HG03460 (cell line): Measurements from ENCODE around the gene CDH23.

Experiments used
- ATAC-seq: cut with Tn5 transposase; IDR thresholded peaks from one replicate; pipeline ENCODE4 v1.9.1; 2021; ENCODE audit not compliant: unreplicated experiment

The CDH23 gene

DNA sequence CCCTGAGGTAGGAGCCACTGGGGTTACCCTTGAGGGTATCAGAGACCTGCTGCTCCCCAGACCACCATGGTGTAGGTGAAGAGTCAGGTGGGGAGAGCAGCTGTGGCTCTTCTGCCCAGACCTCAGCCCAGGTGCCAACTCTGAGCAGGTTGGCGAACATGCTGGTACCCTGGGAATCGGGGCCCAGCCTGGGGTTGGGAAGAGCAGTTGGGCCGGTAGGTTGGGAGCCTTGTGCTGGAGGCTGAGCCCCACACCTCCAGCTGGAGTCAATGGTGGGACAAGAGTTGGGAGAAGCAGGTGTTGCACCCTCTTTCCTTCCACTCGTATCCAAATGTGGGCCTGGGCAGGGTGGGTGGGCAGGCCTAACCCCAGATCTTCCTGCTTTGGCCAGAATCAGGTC, 114.5 kb downstream of the CDH23 start:
- ATAC-seq: no peak

DNA sequence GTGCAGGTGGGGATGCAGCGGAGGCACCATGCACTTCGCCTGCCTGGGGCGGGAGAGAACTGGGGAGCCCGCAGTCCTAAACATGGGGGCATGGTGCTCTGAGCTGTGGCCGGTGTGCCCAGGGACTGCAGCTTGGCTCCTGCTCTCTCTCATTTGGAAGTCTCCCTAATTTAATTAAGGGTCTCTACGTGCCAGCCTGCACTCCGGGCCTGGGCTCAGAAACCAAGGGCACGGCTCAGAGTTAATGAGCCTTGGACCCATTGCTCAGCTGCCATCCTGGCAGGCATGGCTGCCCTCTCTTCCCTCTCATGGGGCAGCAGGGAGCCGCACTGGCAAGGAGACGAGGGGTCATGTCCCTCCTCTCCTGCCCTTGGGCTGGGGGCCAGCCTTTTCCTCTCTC, 115.6 kb downstream of the CDH23 start:
- ATAC-seq: no peak

DNA sequence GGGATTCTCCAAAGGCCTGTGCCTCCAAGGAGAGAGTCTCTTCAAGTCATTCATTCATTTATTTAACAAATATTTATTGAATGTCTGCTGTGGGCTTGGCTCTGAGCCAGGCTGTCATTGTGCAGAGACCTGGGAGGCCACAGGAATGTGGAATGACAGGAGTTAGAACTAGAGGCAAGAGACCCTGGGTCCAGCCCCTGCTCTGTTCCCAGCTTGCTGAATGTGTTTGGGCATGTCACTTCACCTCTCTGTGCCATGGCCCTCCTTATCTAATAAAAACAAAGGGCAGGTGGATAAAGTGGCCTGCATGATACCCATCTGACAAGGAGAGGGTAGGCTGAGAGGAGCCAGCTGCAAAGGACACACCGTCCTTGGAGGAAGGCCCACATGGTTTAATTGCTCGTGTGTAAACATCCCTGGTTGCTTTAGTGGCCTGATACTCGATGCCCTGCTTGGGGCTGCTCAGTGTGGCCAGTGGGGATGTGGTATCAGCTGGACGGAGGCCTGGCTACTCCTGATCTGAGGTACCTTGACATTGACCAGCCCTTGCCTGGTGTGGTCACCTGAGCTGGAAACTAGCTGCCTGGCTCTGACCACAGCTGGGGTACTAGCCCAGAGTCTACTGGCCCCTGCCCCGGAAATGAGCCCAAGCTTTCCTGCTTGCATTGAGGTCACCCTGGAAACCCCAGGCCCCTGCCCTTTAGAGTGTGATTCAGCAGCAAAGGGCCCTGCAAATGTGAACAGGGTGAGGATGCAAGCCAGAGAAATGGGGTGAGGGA, 116.2 kb downstream of the CDH23 start:
- no peak for ATAC-seq

DNA sequence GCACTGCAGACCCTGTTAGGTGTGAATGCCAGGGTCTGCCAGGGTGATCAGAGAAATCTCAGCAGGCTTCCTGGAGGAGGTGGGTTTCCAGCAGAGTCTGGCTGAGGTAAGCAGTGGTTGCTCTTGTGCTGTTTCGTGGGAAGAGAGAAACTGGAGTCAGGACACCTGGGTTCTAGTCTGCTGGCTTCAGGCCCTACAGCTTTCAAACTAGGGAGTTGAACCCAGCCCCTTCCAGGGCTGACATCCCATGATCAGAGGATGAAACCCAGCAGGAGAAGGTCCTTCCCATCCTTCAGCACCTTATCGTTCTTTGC, 116.8 kb downstream of the CDH23 start:
- no peak for ATAC-seq

DNA sequence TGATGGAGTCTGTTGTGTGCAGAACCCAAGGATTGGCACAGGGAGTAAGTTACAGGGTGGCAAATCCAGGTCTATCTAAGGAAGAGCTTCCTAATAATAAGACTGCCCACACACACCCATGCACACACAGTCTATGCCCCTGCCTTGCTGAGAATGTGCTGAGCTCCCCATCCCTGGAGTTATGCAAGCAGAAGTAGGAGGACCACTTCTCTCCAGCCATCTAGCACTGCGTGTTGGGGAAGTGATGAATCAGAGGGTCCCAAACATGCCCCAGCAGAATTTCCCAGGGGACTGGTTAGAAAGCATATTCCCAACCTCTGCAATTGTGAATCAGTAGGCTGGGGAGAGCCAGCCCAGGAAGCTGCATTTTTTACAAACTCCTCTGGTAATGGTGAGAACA, 117.2 kb downstream of the CDH23 start:
- no peak for ATAC-seq

DNA sequence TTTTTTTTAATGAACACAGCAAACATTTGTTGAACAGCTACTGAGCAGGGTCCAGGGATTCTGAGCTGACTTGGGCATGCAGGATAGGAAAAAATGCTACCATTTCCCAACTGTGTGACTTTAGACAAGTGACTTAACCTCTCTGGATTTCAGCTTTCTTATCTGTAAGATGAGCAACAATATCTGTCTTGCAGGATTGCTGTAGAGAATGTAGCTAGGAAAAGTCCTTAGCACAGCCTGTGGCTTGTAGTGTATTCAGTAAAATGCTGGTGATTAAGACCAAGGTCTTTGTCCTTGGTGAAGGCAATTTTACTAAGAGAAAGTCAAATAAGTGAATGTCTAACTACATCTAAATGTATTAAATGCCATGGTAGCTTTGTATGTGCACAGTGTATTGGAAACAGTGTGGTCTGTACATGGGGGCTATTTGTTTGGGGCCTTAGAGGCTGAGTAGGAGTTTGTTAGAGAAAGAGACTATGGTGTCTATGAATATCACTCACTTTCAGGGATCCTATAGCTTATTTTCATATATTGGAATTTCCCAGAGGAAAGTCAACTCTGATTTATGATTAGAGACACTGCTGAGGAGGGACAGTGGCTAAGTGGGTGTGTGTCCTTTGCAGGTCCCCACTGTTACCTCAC, 118.9 kb downstream of the CDH23 start:
- ATAC-seq: no peak

DNA sequence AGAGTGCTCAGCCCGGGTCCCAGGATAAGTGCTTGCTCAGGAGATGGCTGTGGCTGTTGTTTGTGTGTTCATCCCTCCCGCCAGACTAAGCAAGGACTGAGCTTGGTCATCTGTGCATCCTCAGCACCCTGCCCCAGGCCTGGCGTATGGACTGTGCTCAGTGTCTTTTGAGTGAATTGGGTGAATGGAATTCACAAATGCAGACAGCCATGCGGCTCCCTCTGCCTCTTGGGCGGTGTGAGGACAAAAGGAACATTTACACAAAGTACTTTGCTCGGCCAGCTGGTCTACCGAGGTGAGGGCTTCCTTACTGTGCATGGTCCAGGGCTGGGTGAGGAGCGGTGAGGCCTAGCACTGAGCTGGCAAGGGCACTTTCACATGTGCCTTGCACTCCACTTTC, 120.2 kb downstream of the CDH23 start:
- ATAC-seq: no peak

DNA sequence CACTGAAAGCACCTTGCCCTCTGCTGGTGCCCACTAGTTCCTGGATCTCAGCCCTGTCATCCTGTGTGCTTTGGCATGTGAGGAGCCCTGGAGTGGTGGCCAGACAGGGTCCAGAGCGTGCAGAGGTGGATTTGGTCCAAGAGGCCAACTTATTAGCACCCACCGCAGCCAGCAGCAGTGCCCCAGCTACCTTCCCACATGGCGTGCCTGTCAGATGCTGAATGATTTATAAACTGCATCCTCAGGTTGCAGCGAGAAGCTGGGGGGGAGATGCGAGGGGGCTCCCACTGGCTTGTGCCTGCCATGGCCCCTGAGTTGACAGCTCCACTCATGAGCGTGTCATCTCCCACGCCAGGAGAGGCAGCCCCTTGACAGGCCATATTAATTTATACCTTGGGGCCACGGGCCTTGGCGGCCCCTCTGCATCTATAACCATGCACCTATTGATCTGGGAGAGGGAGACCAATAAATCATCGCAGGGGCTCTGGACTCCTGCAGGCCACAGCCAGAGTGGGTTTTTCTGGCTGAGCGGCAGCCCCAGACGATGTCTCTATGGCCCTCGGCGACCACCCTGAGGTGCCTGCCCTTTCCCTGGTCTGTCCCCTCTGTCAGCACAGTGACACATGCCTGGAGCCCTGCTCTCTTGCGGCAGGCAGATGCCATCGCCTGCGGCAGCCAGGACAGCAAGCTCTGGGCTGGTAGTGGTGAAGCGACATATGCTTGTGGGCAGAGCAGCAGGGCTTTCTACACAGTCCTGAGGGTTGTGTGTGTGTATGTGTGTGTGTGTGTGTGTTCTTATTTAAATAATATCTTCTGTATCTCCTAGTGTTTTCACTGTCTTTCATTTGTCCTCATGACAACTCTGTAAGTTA, 120.8 kb downstream of the CDH23 start:
- ATAC-seq: no peak

DNA sequence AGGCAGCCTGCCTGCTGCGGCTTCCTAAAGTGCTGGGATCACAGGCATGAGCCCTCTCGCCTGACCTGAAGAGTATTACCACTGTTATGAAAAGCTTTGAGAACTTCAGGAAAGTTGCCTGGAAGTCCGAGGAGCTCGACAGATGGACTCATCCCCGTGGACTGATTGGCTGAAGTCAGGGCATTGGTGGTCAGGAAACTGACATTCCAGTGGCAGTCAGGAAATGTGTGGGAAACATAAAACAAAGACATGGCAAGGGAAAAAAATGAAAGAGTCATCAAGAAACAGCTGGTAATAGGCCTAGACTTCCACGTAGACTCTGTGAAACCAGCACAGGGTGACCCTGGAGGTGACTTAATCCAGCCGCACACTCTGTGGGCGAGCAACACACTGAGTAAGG, 123.3 kb downstream of the CDH23 start:
- ATAC-seq: no peak

DNA sequence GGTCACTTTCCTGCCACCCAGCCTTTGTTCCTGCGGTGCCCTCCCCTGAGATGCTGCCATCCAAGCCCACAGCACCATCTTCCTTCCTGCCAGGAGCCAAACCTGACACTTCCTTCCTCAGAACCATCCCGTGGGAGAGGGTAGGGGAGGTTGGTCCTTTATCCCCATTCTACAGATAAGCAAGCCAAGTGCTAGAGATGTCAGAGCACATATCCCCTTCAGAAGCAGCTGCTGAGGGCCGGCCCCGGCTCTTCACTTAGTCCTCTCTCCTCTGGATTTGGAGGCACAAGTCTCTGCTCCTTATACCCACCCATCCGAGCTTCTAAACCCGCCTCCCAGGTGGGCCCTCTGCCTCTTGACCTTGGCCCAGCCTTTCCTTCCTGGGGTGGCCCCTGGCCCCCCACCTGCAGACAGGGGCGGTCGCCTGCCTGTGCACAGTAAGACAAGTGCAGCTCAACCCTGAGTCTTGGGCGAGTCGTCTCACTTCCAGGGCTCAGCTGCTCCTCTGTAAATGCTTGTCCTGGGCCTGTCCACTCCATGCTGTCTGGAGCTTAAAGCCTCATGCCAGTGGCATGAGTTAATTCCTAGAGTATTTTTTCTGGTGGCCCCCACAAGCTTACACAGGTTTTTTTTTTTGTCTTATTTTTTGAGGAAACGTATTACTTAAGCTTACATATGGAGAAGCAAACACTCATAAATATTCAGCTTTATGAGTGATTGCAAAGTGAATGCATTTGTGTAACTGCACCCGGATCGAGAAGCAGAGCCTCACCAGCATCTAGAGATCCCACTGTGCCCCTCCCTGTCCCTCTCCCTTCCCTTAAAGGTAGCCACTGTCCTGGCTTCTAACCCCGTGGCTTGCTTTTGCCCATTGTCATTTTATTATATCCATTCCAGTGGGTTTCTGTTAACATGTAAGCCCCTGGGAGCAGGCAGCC, 125.1 kb downstream of the CDH23 start:
- no peak for ATAC-seq

DNA sequence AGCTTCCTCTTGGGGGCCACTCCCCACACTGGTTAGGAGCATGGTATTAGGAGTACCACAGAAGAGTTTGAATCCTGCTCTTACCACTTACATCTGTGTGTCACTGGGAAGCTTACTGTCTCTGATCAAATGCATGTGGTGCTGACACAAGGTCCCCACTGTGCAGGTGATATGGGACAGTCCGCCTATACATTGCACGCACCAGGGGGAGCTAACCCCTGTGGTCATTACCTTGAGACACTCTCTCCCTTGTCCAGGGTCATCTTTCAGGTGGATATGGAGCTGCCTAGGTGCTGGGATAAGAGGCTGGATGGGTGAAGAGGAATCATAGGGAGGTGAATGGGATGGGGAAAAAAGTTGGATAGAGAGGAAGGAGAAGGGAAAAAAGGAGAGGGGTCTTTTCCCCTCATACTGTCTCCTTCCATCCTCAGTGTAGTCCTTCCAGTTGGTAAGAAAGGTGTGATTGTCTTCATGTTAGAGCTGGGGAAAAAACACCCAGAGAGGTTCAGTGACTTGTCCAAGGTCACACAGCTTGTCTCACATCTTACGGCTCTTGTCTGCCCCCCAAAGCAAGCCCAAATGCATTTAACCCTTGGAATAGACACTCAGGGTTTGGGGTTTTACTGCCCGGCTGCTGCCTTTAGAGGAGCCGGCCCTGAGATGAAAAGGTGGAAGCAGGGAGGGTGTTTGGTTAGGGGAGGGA, 125.9 kb downstream of the CDH23 start:
- ATAC-seq: no peak

DNA sequence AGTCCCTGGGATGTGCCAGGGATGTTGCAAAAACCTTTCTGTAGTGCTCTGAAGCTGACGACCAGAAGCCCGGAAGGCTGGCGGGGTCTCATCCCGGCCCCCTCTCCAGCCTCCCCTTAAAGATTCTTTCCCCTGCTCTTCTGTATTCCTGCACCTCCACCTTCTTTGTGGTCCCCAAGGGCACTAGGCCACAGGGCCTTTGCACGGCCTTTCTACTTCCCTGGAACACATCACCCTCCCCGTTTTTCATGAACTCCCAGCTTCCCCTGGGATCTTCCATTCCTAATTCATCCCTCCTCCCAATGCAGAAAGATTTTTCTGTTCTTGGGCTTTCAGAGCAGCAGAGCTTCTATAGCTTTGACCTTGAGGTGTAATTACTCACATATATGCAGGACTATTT, 127.0 kb downstream of the CDH23 start:
- ATAC-seq: no peak

DNA sequence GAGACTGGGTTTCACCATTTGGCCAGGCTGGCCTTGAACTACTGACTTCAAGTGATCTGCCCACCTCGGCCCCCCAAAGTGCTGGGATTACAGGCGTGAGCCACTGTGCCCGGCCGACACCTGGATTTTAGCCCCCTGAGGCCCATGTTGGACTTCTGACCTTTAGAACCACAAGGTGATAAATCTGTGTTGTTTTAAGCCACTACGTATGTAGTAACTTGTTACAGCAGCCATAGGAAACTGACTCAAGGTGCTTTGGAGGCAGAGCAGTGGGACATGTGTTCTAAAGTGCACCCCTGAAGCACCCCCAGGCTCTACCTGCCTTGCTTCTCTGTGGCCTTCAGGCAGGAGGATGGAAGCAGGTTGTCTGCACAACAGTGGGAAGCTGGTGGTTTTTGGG, 128.4 kb downstream of the CDH23 start:
- no peak for ATAC-seq

DNA sequence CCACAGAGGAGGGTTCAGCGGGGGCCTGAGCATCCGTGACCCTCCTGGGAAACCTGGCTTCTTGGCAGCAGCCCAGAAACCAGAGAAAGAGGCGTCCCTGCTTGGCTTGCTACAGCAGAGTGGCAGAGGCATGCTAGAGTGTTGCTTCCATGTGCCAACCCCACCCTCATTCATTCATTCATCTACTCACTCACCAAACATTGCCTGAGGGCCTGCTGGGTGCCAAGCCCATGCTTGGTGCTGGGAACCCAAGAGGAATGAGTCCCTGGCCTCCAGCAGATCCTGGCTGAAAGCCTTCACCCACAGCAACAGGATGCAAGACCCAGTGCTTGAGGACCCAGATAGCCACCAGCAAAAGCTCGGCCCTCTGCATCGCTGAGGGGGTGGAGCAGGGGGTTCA, 129.0 kb downstream of the CDH23 start:
- no peak for ATAC-seq

DNA sequence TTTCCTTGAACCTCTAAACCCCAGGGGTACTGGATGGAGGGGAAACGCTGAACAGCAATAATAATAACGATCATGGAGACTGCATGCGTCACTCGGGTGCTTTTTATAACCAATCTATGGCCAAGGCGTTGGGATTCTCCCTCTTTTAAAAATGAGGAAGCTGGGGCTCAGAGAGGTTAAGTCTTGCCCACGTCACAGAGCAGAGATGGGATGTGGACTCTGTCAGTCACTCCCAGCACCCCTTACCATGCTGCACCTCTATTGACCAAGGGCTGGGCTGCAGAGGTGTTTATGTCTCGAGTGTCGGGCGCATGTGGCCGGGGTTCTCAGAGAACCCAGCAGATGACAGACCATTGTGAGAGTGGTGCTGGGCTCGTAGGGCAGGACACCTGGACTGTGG, 129.9 kb downstream of the CDH23 start:
- no peak for ATAC-seq

DNA sequence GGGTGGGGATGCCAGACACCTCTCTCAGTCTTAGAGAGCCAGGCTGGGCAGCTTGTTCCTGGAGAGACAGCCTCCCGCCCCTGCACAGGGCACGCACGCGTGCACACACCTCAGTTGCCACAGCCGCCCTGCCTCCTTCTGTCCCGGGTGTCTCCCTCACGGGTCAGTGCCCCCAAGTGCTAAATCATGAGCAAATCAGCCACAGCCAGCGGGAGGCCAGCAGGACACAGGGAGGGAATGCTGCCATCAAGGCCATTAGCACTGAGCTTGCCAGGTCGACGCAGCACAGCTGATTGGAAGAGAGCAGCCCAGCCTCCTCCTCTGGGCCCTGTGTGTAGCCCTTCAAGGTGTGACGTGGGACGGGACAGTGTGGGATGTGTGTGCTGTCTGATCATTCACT, 130.4 kb downstream of the CDH23 start:
- ATAC-seq: no peak

DNA sequence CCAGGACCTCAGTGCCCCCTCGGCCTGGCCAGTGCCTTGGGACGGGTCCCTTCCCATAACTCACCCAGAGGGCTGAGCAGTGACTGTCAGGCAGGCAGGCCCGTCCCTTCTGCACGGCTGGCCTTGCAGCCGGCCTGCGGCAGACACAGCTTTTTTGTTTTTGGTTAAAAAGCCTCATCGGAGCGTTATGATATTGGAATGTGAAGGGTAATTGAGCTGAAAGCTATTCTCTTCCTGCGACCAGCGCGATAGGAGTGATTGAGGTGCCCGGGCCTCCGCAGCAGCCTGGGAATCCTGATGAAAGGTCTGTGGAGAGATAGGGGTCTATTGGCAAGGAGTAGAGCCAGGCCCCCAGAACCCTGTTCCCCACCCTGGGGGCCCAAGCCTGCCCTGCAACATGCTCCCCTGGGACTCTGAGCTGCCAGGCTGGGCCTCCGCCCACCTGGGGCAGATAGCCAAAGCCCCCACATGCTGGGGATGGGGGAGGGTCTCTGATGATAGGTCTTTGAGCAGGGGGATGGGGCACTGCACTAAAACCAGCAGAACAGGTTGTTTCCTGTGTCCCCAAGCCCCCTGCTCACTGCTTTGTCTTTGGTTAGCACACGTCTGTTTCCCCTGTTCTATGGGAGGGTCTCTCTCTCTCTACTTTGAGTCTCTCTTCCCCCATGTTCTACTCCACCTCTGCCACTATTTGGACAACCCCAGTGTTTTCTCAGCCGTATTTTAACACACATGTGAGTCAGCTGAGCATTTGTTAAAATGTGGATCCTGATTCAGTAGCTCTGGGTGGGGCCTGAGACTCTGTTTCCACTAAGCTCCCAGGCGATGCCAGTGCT, 131.9 kb downstream of the CDH23 start:
- ATAC-seq: no peak

DNA sequence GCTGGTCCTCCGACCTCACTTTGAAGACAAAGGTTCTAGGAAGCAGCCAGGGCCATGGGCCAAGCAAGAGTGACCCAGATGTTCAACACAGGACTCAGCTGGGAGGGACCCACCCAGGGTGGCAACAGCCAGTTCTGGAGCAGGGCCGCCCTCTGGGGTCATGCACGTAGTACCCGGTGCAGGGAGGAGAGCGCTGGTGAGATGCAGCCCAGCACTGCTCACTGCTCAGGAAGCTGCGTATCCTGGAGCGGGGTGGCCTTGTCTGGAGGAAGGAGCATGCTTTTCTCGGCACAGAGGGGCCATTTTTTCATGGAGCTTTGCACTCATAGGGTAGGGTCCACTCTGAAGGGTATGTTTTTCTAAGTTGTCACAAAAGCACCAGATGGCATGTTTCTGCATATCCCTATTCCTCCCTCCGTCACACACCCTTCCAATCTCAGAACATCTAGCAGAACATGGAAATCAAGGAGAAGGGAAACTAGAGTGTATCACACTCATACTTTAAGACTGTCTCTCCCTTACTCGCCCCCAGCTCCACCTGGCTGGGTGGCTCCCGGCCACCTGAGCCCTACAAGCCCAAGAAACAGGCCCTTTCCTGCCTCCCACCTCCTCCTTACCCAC, 132.6 kb downstream of the CDH23 start:
- ATAC-seq: no peak

DNA sequence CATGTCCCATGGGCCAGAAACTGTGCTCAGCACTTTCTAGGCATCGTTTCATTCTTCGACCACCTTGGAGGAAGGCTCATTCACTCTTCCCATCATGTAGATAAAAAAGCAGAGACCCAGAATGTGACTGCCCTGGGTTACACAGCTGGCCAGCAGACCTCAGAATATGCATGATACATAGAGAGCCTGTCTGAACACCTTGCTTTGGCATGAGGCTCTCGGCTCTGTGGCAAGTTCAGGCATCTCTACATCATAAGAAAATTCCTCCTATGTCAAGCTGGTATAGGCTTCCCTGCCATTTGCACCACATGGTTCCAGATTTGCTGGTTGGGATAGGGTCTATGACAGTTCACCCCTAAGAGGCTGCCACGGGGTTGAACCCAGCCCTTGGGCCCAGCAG, 134.1 kb downstream of the CDH23 start:
- ATAC-seq: no peak
